GM12875 (cell line): ENCODE results near the gene SIN3A.

ENCODE experiments used
- H3K4me3 ChIP-seq: one replicate; pipeline ENCODE4 v1.5.1; 2011; ENCODE audit warnings: low read depth, low read length, control low read depth
- TF ChIP-seq, protein P1 (sequence below): IDR thresholded peaks from 2 replicates; pipeline ENCODE4 v1.5.1; 2011; ENCODE audit warnings: low read depth, mild to moderate bottlenecking, control low read depth, inconsistent platforms, low read length, moderate library complexity, borderline replicate concordance; ENCODE audit not compliant: insufficient read depth

Gene SIN3A

DNA sequence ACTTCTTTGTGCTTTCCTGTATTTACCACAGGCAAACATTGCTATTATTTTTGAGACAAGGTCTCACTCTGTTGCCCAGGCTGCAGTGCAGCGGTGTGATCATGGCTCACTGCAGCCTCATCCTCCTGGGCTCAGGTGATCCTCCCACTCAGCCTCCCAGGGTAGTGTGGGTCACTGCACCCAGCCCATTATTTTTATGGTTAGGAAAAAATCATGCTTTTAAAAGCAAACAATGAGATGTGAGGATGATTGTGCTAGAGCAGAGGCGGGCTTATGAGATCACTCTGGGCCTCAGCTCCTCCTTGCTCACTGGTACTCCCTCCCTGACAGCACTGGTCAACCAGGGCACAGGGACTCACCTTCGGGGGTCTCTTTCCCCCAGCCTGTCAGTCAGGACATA, 85.3 kb downstream of the SIN3A start:
- H3K4me3 ChIP-seq = no peak overlapping the region
- TF ChIP-seq, protein P1, sequence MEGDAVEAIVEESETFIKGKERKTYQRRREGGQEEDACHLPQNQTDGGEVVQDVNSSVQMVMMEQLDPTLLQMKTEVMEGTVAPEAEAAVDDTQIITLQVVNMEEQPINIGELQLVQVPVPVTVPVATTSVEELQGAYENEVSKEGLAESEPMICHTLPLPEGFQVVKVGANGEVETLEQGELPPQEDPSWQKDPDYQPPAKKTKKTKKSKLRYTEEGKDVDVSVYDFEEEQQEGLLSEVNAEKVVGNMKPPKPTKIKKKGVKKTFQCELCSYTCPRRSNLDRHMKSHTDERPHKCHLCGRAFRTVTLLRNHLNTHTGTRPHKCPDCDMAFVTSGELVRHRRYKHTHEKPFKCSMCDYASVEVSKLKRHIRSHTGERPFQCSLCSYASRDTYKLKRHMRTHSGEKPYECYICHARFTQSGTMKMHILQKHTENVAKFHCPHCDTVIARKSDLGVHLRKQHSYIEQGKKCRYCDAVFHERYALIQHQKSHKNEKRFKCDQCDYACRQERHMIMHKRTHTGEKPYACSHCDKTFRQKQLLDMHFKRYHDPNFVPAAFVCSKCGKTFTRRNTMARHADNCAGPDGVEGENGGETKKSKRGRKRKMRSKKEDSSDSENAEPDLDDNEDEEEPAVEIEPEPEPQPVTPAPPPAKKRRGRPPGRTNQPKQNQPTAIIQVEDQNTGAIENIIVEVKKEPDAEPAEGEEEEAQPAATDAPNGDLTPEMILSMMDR = no peak

DNA sequence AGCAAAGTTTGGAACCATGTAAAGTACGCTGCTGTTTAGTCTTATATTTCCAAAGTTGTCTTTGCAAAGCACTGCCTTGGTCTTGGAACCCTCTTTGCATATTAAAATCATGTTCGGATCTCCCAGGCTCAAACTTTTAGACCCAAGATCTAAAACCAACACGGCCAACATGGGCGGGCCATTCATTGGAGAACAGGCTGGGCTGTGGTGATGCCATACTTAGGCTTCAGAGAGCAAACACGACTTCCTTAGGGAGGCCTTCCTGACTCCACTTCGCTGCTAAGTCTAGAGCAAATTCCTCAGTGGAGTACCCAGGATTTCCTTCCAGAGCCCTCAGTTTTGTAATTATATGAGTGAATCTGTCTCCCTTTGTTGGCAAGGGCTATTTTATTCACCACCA, 86.6 kb downstream of the SIN3A start:
- TF ChIP-seq, protein P1 = no peak
- H3K4me3 ChIP-seq = no peak overlapping the region

DNA sequence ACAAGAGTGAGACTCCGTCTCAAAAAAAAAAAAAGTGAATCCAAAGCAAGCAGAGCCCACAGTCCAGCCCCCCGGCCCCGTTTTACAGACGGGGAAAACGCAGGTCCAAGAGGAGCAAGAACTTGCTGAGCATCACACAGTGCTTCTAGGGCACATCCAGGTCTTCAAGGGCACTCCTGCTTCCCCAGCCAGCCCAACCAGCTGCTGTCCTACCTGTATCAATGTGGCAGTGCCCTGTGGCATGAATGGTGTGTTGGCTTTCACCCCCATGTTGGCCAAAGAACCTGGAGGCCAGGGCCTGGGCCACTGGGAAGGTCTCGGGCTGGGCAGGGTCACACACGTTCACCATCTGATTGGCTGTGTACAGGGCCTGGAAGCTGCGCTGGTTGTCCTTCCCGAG, 87.7 kb downstream of the SIN3A start:
- TF ChIP-seq, protein P1 = no peak
- H3K4me3 ChIP-seq = no peak overlapping the region

DNA sequence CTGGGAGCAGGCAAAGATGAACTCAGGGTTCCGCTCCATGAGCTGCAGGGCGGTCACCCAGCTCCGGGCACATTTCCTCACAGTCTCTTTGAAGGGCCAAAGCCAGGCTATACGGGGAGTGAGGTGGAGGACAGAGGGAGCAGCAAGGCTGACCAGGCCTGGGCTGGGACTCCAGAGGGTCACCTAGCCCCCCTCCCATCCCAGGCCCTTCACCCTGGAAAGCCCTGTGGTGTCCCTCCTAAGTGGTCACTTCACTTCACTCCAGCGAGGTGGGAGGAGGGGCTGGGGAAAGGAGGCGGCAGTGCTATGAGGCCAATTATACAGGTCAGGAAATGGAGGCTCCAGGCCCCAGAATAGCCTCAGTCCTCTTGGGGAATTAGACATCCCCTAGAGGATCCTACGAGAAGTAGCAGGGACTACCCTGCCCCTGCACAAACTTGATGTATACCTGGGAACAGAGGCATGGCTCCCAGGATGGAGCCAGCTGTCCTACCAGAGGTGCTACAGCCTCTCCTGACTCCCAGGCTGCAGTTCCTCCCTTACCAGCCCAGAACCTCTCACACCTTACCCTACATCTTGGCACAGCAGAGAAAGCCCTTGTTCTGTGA, 88.7 kb downstream of the SIN3A start:
- H3K4me3 ChIP-seq = no peak overlapping the region
- TF ChIP-seq, protein P1 = no peak

DNA sequence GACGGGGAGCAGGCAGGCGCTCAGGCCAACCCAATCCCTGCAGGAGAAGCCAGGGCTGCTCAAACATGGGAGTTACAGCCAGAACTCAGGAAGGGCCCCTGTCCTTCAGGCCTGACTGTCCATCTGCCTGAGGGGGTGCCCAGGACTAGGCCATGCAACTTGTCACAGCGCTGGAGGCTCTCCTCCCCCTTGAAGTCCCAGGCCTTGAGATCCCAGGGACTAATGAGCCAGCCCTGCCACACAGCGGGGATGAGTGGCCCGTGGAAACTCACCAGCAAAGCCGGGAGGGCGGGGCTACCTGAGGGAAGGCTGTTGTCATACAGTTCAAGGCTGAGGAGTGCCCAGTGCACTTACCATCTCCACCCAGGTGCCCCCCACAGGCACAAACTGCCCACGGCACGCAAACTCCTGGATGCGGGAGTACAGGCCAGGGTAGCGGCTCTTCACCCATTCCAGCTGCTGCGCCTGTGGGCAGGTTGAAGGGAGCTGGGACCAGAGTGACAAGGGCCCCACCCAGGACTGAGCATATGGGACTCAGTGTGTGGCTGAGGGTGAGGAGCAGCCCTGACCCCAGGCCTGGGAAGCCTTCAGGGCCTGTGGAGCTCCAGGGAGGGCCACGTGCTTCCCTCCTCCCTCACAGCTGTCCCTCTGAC, 89.4 kb downstream of the SIN3A start:
- no peak overlapping the region for H3K4me3 ChIP-seq
- TF ChIP-seq, protein P1 = no peak

DNA sequence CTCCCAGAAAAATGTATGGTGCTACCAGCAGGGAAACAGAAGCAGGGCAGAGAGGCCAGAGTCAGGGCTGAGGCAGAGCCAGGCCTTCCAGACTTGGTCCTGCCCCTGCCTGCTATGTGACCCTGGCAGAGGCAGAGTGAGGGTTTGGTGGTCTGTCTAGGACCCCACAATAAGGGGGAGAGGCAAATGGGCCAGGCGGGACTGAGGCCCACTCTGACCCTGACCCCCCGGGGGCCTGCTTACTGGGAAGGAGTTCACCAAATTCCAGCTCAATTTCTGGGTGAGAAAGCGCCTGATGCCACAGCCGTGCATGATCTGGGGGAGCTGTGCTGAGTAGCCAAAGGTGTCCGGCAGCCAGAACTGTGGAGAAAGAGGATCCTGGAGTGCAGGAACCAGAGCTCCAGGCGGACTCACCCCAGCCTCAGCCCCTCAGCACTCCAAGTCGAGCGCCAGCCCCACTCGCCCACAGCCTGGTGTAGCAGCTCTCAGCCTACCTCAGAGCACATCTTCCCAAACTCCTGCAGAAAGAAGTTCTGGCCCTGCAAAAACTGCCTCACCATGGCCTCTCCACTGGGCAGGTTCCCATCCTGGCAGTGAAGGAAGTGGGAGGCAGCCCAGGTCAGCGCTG, 90.0 kb downstream of the SIN3A start:
- H3K4me3 ChIP-seq = no peak overlapping the region
- TF ChIP-seq, protein P1 = no peak

DNA sequence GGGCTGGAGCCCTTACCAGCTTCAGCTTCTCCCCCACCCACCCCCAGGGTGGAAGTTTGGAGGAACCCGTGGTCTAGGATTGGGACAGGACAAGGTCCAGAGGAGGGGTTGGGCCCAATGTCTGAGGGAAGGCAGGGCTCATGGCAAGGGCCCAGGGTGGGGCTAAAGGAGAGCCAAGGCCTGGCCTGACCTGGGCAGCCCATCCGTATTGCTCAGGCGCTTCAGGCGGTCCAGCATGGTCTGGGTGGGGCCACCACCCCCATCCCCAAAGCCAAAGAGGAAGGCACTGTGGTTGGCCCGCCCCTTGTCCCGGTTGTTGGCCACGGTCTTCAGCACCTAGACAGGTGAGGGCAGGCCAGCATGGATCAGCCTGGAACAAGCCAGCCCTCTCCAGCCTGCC, 90.6 kb downstream of the SIN3A start:
- H3K4me3 ChIP-seq = no peak overlapping the region
- TF ChIP-seq, protein P1 = no peak
